GM12874 (cell line): ENCODE measurements around the gene FOXF2.

Experiments used
- TF ChIP-seq, protein P1 (sequence below): IDR thresholded peaks from 2 replicates; pipeline ENCODE4 v1.5.1; 2011; ENCODE audit warnings: low read depth, mild to moderate bottlenecking, control low read depth, low read length, moderate library complexity; ENCODE audit not compliant: insufficient read depth

Gene FOXF2

DNA sequence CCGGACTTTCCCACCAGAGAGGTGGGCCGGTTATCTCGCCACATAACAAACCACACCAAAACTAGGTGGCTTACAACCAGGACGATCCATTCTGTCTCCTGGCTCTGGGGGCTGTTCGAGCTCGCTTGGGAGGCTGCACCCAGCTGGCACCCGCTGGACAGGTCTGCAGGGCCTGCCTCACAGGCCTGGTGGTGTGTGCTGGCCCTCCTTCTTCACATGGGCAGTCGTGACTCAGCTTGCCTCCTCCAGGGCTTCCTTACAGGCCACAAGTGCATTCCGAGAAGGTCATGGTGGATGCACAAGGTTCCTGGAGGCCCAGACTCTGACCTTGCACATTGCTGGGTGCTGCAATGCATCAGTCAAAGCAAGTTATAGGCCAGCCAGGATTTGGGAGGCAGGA is 34.2 kb downstream of the FOXF2 start:
- TF ChIP-seq, protein P1, sequence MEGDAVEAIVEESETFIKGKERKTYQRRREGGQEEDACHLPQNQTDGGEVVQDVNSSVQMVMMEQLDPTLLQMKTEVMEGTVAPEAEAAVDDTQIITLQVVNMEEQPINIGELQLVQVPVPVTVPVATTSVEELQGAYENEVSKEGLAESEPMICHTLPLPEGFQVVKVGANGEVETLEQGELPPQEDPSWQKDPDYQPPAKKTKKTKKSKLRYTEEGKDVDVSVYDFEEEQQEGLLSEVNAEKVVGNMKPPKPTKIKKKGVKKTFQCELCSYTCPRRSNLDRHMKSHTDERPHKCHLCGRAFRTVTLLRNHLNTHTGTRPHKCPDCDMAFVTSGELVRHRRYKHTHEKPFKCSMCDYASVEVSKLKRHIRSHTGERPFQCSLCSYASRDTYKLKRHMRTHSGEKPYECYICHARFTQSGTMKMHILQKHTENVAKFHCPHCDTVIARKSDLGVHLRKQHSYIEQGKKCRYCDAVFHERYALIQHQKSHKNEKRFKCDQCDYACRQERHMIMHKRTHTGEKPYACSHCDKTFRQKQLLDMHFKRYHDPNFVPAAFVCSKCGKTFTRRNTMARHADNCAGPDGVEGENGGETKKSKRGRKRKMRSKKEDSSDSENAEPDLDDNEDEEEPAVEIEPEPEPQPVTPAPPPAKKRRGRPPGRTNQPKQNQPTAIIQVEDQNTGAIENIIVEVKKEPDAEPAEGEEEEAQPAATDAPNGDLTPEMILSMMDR = no peak

DNA sequence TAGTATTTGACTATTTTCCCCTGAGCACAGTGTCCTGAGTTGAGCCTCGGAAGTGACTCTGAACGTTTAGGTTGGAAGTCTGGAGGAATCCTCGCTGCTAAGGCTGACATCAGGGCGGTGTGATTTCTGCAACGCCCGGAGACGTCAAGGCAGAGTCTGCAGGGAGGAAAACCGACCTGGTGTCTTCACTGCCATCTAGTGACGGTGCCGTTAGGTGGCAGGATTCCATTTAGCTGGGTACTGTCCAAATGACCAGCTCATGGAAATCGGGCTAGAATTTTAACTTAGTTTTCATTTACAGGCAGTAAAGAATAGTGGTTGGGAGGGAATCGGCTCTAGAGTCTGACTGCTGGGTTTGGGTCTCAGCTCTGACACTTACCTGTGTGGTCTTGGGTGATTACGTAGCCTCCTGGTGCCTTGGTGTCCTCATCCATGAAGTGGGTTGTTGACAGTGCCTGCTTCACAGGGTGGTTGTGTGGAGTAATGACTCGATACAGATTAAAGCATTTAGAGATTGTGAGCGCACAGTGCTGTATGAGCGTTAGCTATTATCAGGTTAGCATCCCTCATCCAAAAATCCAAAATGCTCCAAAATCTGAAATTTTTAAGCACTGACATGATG is 35.0 kb downstream of the FOXF2 start:
- TF ChIP-seq, protein P1 = peak; percentile 57

DNA sequence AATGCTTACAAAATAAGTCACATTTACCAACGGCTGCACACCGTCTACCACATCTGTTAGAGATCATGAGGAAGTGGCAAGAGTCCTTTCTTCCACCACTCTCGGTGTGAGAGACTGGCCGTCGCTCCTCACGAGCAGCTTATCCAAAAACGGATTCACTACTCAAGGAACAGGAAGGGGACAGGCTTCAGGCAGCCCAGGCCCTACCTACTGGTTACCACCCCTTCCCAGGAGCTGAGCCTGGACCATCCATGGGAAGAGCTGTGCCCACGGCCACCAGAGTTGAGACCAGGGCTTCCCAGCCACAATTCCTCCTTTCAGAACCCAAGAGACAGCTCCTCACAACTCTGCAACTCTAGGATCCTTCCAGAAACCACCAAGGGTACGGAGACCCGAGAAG is 37.0 kb downstream of the FOXF2 start:
- TF ChIP-seq, protein P1 = no peak

DNA sequence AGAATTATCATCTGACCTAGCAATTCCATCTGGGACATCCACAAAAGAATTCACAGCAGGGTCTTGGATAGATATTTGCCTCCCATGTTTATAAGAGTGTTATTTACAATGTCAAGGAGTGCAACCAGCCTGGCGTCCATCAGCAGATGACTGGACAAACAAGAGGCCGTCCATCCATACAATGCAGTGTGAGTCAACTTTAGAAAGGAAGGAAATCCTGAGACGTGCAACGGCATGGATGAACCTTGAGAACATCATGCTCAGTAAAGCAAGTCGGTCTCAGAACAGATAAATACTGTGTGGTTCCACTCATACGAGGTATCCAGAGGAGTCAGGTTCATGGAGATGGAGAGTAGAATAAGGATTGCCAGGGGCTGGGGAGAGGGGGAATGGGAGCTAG is 46.4 kb downstream of the FOXF2 start:
- TF ChIP-seq, protein P1 = no peak

DNA sequence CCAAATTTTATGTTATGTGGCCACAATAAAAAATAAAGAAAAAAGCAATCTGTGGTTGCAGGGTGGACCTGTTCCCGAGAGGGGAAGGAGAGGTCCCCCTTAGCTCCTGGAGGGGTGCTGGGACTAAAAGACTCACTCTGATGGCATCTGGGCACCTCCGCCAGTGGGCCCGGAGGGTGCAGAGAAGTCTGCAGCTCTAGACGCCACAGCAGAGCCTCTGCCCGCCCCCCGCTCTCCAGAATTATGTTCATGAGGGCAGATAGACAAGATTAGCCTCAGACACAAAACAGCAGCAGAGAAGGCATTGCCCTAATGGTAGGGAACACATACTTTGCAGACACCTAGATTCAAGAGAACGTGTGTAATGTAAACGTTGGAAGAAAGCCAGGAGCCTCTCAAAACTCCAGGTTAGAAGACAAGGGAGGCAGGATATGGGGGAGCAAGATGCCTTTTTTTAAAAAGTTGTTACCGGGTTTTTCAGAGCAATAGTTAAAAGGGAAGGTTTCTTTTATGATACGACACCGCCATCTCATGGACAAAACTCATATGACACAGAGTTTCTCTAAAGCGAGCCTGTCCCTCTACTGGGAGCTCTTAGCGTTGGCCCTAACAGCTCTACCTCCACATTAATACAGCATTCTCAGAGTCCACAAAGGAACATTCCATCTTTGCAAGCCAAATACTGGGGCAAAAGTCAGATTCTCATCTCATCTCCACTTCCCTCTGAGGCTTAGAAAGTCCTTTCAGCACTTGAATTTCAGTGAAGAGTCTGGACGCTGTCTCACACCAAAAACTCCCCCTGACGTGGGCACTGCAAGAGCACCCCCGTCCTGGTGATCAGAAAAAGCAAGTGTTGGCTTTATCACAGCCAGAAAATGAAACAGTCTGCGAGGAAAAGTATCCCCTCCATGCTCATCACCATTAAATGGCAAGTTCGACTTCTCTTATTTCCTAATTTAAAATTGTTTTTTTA is 47.2 kb downstream of the FOXF2 start:
- TF ChIP-seq, protein P1 = peak; percentile 59

DNA sequence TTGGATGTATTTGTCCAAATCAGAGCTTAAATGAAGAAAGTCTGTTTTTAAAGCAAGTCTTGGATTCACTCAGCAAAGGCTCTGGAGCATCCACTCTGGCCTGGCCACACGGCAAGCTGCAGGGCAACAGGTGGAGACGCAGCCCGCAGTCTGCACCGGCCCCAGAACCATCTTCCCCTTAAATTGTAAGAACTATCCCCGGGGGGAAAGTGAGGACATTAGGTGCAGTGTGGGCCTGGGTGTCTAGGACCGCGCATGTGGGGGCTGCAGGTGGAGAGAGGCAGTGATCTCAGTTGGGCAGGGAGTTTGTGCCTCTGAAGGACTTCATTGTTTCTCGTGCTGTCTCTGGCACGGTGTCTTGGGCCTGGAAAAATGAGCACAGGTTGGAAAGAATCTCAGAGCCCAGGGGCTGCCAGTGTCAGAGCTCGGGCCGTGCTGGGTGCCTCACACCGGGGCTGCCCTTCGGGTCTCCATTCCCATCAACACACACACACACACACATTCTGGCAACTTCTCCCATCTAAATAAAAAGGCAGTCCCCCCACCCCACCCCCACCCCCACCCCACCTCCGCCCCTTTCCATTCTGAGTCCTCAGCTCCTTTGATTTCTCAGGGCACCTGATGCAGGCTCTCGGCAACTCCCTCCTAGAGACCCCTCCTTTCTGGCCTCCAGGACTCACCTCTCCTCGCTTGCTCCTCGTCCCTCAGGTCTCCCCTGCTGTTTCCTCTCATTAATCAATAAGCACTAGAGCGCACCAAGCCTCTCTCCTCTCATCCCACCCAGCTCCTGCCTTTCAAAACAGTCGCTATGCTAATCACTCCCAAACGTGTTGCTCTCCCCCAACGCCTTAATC is 48.4 kb downstream of the FOXF2 start:
- TF ChIP-seq, protein P1 = no peak

DNA sequence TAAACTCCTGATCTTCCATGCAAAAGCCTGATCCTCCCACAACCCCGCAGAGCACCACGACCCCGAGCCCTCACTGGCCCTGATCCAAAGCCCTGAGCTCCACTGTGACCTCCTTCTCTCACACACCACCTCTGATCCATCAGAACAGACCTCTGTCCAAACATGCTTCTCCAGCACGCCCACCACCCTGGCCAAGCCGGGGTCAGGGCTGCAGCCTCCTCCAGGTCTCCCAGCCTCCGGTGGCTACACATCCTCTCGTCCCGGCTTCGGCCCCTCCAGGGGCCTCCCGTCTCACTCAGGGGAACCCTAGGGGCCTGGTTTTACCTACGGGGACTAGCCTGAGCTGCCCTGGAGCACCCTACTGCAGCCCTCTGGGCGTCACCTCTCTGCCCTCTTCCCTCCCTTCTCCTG is 49.1 kb downstream of the FOXF2 start:
- TF ChIP-seq, protein P1 = no peak
